ENCODE results near the gene ACAD11.

GRCh38 chr3:132597660-132598059, 61.9 kb downstream of the ACAD11 start:
- TF ChIP-seq ATF3 (IDR thresholded peaks at IDR 0.05) (no peak), CTCF (IDR thresholded peaks at IDR 0.05; ENCODE audit: low read depth, low read length, missing input control) (no peak), REST (IDR thresholded peaks at IDR 0.05) (no peak), SP1 (IDR thresholded peaks at IDR 0.05) (no peak), YY1 (IDR thresholded peaks at IDR 0.05) (no peak), GABPA (IDR thresholded peaks at IDR 0.05 in 1 of 2, conservative IDR thresholded peaks at IDR 0.05 in 1 of 2) (no peak), TAF1 (conservative IDR thresholded peaks at IDR 0.05) (no peak), EGR1 (IDR thresholded peaks at IDR 0.05; ENCODE audit: low read depth in 2 of 2) (no peak), ZBTB33 (IDR thresholded peaks at IDR 0.05) (no peak), FOXA1 (IDR thresholded peaks at IDR 0.05) (no peak), RAD21 (IDR thresholded peaks at IDR 0.05) (no peak), FOXA2 (IDR thresholded peaks at IDR 0.05) (no peak), MAX (IDR thresholded peaks at IDR 0.05) (no peak), NR2F2 (IDR thresholded peaks at IDR 0.05) (no peak)

Data from liver (tissue), 3 donors.